Measurements from ENCODE around the gene TNIK.

The TNIK gene

GRCh38 chr3:171417137-171417536, 43.1 kb downstream of the TNIK start:
- TF ChIP-seq CTCF (IDR thresholded peaks at IDR 0.05; ENCODE audit: borderline replicate concordance, control extremely low read depth, extremely low read depth, insufficient read depth, missing control alignments) = no peak
- DNase-seq (ENCODE audit: low spot score) = no peak
- in situ Hi-C loops (cut with MboI; ENCODE audit: low sequenced_read_pairs, unreplicated experiment) = no loop called here

GRCh38 chr3:171416666-171417065, 43.5 kb downstream of the TNIK start:
- TF ChIP-seq CTCF (IDR thresholded peaks at IDR 0.05; ENCODE audit: borderline replicate concordance, control extremely low read depth, extremely low read depth, insufficient read depth, missing control alignments) = no peak
- DNase-seq (ENCODE audit: low spot score) = no peak
- in situ Hi-C loops (cut with MboI; ENCODE audit: low sequenced_read_pairs, unreplicated experiment) = no loop called here

- TF ChIP-seq CTCF (IDR thresholded peaks at IDR 0.05; ENCODE audit: borderline replicate concordance, control extremely low read depth, extremely low read depth, insufficient read depth, missing control alignments) = no peak
- in situ Hi-C loops (cut with MboI; ENCODE audit: low sequenced_read_pairs, unreplicated experiment) = no loop called here
- no peak for DNase-seq (ENCODE audit: low spot score)
These were observed 44.1 kb downstream of the TNIK start for GRCh38 chr3:171416061-171416460.

GRCh38 chr3:171415070-171415469, 45.1 kb downstream of the TNIK start:
- no peak for DNase-seq (ENCODE audit: low spot score)
- no peak for TF ChIP-seq CTCF (IDR thresholded peaks at IDR 0.05; ENCODE audit: borderline replicate concordance, control extremely low read depth, extremely low read depth, insufficient read depth, missing control alignments)
- in situ Hi-C loops (cut with MboI; ENCODE audit: low sequenced_read_pairs, unreplicated experiment) = no loop called here

- in situ Hi-C loops (cut with MboI; ENCODE audit: low sequenced_read_pairs, unreplicated experiment) = no loop called here
- TF ChIP-seq CTCF (IDR thresholded peaks at IDR 0.05; ENCODE audit: borderline replicate concordance, control extremely low read depth, extremely low read depth, insufficient read depth, missing control alignments) = no peak
- no peak for DNase-seq (ENCODE audit: low spot score)
These were observed 47.7 kb downstream of the TNIK start for GRCh38 chr3:171412473-171412872.

GRCh38 chr3:171412054-171412453, 48.2 kb downstream of the TNIK start:
- TF ChIP-seq CTCF (IDR thresholded peaks at IDR 0.05; ENCODE audit: borderline replicate concordance, control extremely low read depth, extremely low read depth, insufficient read depth, missing control alignments) = no peak
- no peak for DNase-seq (ENCODE audit: low spot score)
- in situ Hi-C loops (cut with MboI; ENCODE audit: low sequenced_read_pairs, unreplicated experiment) = no loop called here

- no peak for DNase-seq (ENCODE audit: low spot score)
- no peak for TF ChIP-seq CTCF (IDR thresholded peaks at IDR 0.05; ENCODE audit: borderline replicate concordance, control extremely low read depth, extremely low read depth, insufficient read depth, missing control alignments)
- in situ Hi-C loops (cut with MboI; ENCODE audit: low sequenced_read_pairs, unreplicated experiment) = no loop called here
These were observed 50.0 kb downstream of the TNIK start for GRCh38 chr3:171410186-171410585.

All from GM13976 (cell line).